GM12878 (cell line): ENCODE measurements around the gene DBNL. TPM values are rescaled to one million over a fixed set of nuclear protein-coding genes. Genes with fewer than 3 reads are reported as not detected.

Source experiments
- ATF3 ChIP-seq: IDR thresholded peaks from 2 replicates; pipeline ENCODE4 v1.6.1; 2011; ENCODE audit warnings: low read depth, mild to moderate bottlenecking, low read length, moderate library complexity, borderline replicate concordance; ENCODE audit errors: extremely low read depth
- E2F8 ChIP-seq: fragments of 450-650 bp; IDR thresholded peaks from 2 replicates; pipeline ENCODE4 v1.6.1; 2018; ENCODE audit warnings: mild to moderate bottlenecking, low read depth, moderate library complexity; ENCODE audit not compliant: partially characterized antibody
- HDGF ChIP-seq: fragments of 450-650 bp; IDR thresholded peaks from 2 replicates; pipeline ENCODE4 v1.6.1; 2016; ENCODE audit warnings: antibody characterized with exemption
- HSF1 ChIP-seq: fragments of 150-350 bp; IDR thresholded peaks from 2 replicates; pipeline ENCODE4 v1.6.1; 2014; ENCODE audit warnings: mild to moderate bottlenecking, low read depth, low read length
- JUND ChIP-seq: IDR thresholded peaks from 2 replicates; pipeline ENCODE4 v1.6.1; 2012; ENCODE audit warnings: low read depth, mild to moderate bottlenecking, low read length, improper control_type of control experiment, moderate library complexity
- MEF2B ChIP-seq: fragments of 450-650 bp; IDR thresholded peaks from 2 replicates; pipeline ENCODE4 v1.6.1; 2018; ENCODE audit warnings: mild to moderate bottlenecking, moderate library complexity; ENCODE audit not compliant: partially characterized antibody, poor library complexity, severe bottlenecking
- MXI1 ChIP-seq: fragments of 150-350 bp; IDR thresholded peaks from 2 replicates; pipeline ENCODE4 v1.6.1; 2011; ENCODE audit warnings: low read depth, mild to moderate bottlenecking, inconsistent platforms, low read length, improper control_type of control experiment
- NBN ChIP-seq: fragments of 450-650 bp; IDR thresholded peaks from 2 replicates; pipeline ENCODE4 v1.6.1; 2016
- NFXL1 ChIP-seq: fragments of 450-650 bp; IDR thresholded peaks from 2 replicates; pipeline ENCODE4 v1.6.1; 2017; ENCODE audit warnings: antibody characterized with exemption, mild to moderate bottlenecking, borderline replicate concordance
- NR2F1 ChIP-seq: fragments of 450-650 bp; conservative IDR thresholded peaks from 2 replicates; pipeline ENCODE4 v1.6.1; 2017; ENCODE audit warnings: mild to moderate bottlenecking
- PML ChIP-seq: IDR thresholded peaks from 2 replicates; pipeline ENCODE4 v1.6.1; 2012; ENCODE audit warnings: low read length, inconsistent platforms
- POU2F2 ChIP-seq: IDR thresholded peaks from 3 replicates; pipeline ENCODE4 v1.6.1; 2011; ENCODE audit warnings: low read depth, mild to moderate bottlenecking, low read length, borderline replicate concordance
- SPI1 ChIP-seq: IDR thresholded peaks from 2 replicates; pipeline ENCODE4 v1.6.1; 2011; ENCODE audit warnings: low read depth, mild to moderate bottlenecking, low read length, moderate library complexity, borderline replicate concordance; ENCODE audit not compliant: insufficient read depth
- ZBTB40 ChIP-seq: fragments of 450-650 bp; IDR thresholded peaks from 2 replicates; pipeline ENCODE4 v1.6.1; 2016; ENCODE audit warnings: mild to moderate bottlenecking, moderate library complexity, borderline replicate concordance
- ZNF687 ChIP-seq: fragments of 450-650 bp; IDR thresholded peaks from 2 replicates; pipeline ENCODE4 v1.6.1; 2017; ENCODE audit warnings: mild to moderate bottlenecking, moderate library complexity
- polyA plus RNA-seq, 11 experiments: library from polyadenylated mRNA; depleted of rRNA in 4 of 11; unstranded in 6 of 11; stranded (reverse) in 5 of 11; fragments of >200 nt; fragmentation: Nextera tagmentation in 4 of 11; fragmentation: Illumina TruSeq in 1 of 11; extraction: Ambion mirVana in 4 of 11; extraction: Trizol in 1 of 11; gene quantifications; 1 replicate in 1 of 11; 2 replicates in 10 of 11; pipeline versions ENCODE4 v1.2.1 to v1.2.3, GENCODE V29; 2011 to 2016; ENCODE audit warnings: inconsistent platforms in 2 of 11, missing spikeins in 2 of 11, low read depth in 1 of 11
- total RNA-seq, 4 experiments: library from RNA; depleted of rRNA in 3 of 4; stranded (reverse); fragments of >200 nt in 3 of 4; fragmentation: Illumina TruSeq in 1 of 4; extraction: Trizol in 1 of 4; gene quantifications; 2 replicates each; pipeline versions ENCODE4 v1.2.1 to v1.2.3, GENCODE V29; 2013 to 2021

DBNL gene
- total and polyA plus RNA-seq, 10 of the 15 experiments (the other 5 are each of a cell fraction or from before 2014, with no cell fraction given): 4.1 to 179 (median 84.3) TPM

GRCh38 chr7:44097064-44097932 is 52.8 kb downstream of the DBNL start (continued):
- TF ChIP-seq ZNF687 (no peak), NBN (0 out of 2 replicates have a peak, but pooled peaks have one; percentile 34), MXI1 (no peak), ATF3 (no peak), PML (no peak), ZBTB40 (no peak), HDGF (no peak), MEF2B (peak; percentile 44), E2F8 (no peak), NFXL1 (no peak), JUND (no peak), SPI1 (peak; percentile 61; the same call in 1 of the 2 replicates), NR2F1 (peak; percentile 85), POU2F2 (no peak), HSF1 (no peak)
